Mucosa of descending colon (tissue), 3 donors: ENCODE results near the gene SMKR1. TPM values are rescaled to one million over a fixed set of nuclear protein-coding genes. Genes with fewer than 3 reads are reported as not detected.
"Not testable (repeated sequence)": the region's sequence is repeated elsewhere in the genome, so short reads cannot be mapped to it uniquely, and the experiment has no call there.

Experiments
- ATAC-seq: fragments of 200-7000 bp; cut with Tn5 transposase; one replicate; pipeline ENCODE4 v1.9.1; 2020; ENCODE audit warnings: mild to moderate bottlenecking, moderate library complexity
- DNase-seq, 3 donors: peaks; one replicate each; pipeline ENCODE4 v3.0.0-alpha.2; 2020
- H3K36me3 ChIP-seq: fragments of 200-600 bp; one replicate; pipeline ENCODE4 v1.8.0; 2021; ENCODE audit warnings: low read depth, mild to moderate bottlenecking
- H3K4me1 ChIP-seq: fragments of 200-600 bp; one replicate; pipeline ENCODE4 v1.8.0; 2021; ENCODE audit warnings: low read depth, mild to moderate bottlenecking
- H3K4me3 ChIP-seq: fragments of 200-600 bp; one replicate; pipeline ENCODE4 v1.8.0; 2021; ENCODE audit warnings: mild to moderate bottlenecking
- H3K9me3 ChIP-seq: fragments of 200-600 bp; one replicate; pipeline ENCODE4 v1.8.0; 2021; ENCODE audit warnings: mild to moderate bottlenecking
- intact Hi-C, 2 donors: fragments of 100-400 bp; cut with DNase I in 1 of 2; cut with micrococcal nuclease in 1 of 2; formaldehyde crosslinking; loops; one replicate each; pipeline versions ENCODE4 v1.11.0 to v1.11.1; 2022; cut with DNase I, micrococcal nuclease
- total RNA-seq, 3 donors: library from RNA; stranded (reverse); fragmentation: NEBNext Ultra II Directional in 2 of 3; extraction: Animal tissue kit (Norgen Biotek cat#: 25700) in 2 of 3; gene quantifications; one replicate each; pipeline versions ENCODE4 v1.2.1 to v1.2.4, GENCODE V29; 2021 to 2023
- TF ChIP-seq, protein P1 (sequence below): fragments of 200-600 bp; IDR thresholded peaks from one replicate; pipeline ENCODE4 v1.8.0; 2022; ENCODE audit warnings: antibody characterized with exemption, mild to moderate bottlenecking
- donor health status: DM: no; HTN: no; CAD: no; lungs with moderate emphysema.
- donor health status: DM: no; HTN: no; CAD: no.
- donor health status: DM: no; HTN: yes; CAD: no.

The SMKR1 gene
- total RNA-seq, 3 donors from 2014 or later = not detected

GRCh38 chr7:129466796-129467195 is 35.5 kb upstream of the SMKR1 start:
- no peaks in the 10 kb centered on the region for H3K9me3 ChIP-seq
- no peaks in the 10 kb centered on the region for H3K4me1 ChIP-seq
- H3K36me3 ChIP-seq = no peaks in the 10 kb centered on the region
- intact Hi-C loops = no loop called here
- no peak for ATAC-seq
- TF ChIP-seq, protein P1, sequence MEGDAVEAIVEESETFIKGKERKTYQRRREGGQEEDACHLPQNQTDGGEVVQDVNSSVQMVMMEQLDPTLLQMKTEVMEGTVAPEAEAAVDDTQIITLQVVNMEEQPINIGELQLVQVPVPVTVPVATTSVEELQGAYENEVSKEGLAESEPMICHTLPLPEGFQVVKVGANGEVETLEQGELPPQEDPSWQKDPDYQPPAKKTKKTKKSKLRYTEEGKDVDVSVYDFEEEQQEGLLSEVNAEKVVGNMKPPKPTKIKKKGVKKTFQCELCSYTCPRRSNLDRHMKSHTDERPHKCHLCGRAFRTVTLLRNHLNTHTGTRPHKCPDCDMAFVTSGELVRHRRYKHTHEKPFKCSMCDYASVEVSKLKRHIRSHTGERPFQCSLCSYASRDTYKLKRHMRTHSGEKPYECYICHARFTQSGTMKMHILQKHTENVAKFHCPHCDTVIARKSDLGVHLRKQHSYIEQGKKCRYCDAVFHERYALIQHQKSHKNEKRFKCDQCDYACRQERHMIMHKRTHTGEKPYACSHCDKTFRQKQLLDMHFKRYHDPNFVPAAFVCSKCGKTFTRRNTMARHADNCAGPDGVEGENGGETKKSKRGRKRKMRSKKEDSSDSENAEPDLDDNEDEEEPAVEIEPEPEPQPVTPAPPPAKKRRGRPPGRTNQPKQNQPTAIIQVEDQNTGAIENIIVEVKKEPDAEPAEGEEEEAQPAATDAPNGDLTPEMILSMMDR = no peak
- no peak overlapping the region for H3K4me3 ChIP-seq
- no peak for DNase-seq

DNA sequence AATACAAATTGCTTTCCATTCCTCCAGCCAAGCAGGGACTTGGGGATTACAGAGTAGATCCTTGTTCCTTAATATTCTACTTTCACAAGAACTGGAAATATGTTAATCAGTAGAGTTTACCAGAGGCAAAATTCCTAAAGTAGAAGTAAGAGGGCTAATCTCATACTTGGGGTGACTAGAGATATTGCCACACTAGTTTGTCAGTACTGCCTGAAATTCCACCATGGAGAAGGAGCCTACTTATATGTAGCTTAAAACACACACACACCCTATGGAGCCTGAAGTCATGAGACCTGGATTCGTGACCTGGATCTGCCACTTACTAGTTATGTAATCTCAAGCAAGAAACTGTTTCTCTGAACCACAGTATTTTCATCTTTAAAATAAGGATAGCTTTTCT is 34.2 kb upstream of the SMKR1 start:
- no peak for ATAC-seq
- no peak for DNase-seq
- Histone ChIP-seq H3K4me1 (no peaks in the 10 kb centered on the region), H3K9me3 (no peaks in the 10 kb centered on the region), H3K4me3 (no peak overlapping the region), H3K36me3 (no peaks in the 10 kb centered on the region)
- TF ChIP-seq, protein P1 = no peak
- intact Hi-C loops = no loop called here

GRCh38 chr7:129468547-129468946 is 33.8 kb upstream of the SMKR1 start:
- TF ChIP-seq, protein P1 = no peak
- DNase-seq = no peak
- H3K36me3 ChIP-seq = no peaks in the 10 kb centered on the region
- intact Hi-C loops = no loop called here
- no peaks in the 10 kb centered on the region for H3K9me3 ChIP-seq
- no peak for ATAC-seq
- H3K4me3 ChIP-seq = no peak overlapping the region
- H3K4me1 ChIP-seq = no peaks in the 10 kb centered on the region

- intact Hi-C loops = loop anchor here (5.0 to 10.0 kb wide), 3 partner anchors 95 to 253 kb away; no protein-coding TSS in a partner anchor
- ATAC-seq (no peak), DNase-seq (no peak)
- no peaks in the 10 kb centered on the region for H3K9me3 ChIP-seq
- TF ChIP-seq, protein P1 = no peak
- no peaks in the 10 kb centered on the region for H3K36me3 ChIP-seq
- H3K4me1 ChIP-seq = no peaks in the 10 kb centered on the region
- no peak overlapping the region for H3K4me3 ChIP-seq
Measured at GRCh38 chr7:129469930-129470329, 32.4 kb upstream of the SMKR1 start.

DNA sequence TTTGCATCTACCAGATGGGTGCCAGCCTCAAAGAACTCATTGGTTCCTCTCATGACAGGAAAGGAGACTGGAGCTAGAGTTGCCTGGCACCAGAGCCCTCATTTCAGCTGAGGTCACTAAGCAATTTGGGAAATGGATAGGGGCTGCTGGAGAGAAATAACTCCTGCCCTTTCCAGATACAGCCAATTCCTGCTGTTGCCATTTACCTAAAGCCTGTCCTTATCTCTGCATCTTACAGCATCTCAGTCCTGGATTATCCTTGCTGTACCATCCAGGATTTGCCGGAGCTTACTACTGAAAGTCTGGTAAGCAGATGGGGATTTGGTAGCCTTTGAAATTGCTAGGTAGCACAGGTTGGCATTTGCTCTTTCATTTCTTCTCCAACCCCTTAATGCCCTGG is 31.9 kb upstream of the SMKR1 start:
- no peak for DNase-seq
- no peak overlapping the region for H3K4me3 ChIP-seq
- TF ChIP-seq, protein P1 = no peak
- no peaks in the 10 kb centered on the region for H3K4me1 ChIP-seq
- no peaks in the 10 kb centered on the region for H3K9me3 ChIP-seq
- no peak for ATAC-seq
- no peaks in the 10 kb centered on the region for H3K36me3 ChIP-seq
- intact Hi-C loops = loop anchor here (5.0 to 10.0 kb wide), 3 partner anchors 96 to 253 kb away; no protein-coding TSS in a partner anchor

- ATAC-seq = no peak
- intact Hi-C loops = loop anchor here (5.0 to 10.0 kb wide), 3 partner anchors 97 to 254 kb away; no protein-coding TSS in a partner anchor
Measured at GRCh38 chr7:129471402-129471827, 30.9 kb upstream of the SMKR1 start.

DNA sequence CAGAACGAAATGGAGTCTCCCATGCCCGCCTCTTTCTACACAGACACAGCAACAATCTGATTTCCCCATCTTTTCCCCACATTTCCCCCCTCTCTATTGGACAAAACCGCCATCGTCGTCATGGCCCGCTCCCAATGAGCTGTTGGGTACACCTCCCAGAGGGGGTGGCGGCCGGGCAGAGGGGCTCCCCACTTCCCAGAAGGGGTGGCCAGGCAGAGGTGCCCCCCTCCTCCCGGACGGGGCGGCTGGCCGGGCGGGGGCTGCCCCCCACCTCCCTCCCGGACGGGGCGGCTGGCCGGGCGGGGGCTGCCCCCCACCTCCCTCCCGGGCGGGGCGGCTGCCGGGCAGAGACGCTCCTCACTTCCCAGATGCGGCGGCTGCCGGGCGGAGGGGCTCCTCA is 26.4 kb upstream of the SMKR1 start:
- DNase-seq, H3K9me3 ChIP-seq, ATAC-seq, H3K4me1 ChIP-seq, H3K4me3 ChIP-seq, H3K36me3 ChIP-seq: not testable (repeated sequence)
- intact Hi-C loops = loop anchor here in 1 of 2 donors (10.0 kb wide), 1 partner anchor 101 kb away; no protein-coding TSS in a partner anchor

More at GRCh38 chr7:129471402-129471827, 30.9 kb upstream of the SMKR1 start:
- TF ChIP-seq, protein P1 = no peak
- Histone ChIP-seq H3K36me3 (no peaks in the 10 kb centered on the region), H3K4me3 (no peak overlapping the region), H3K9me3 (no peaks in the 10 kb centered on the region), H3K4me1 (no peaks in the 10 kb centered on the region)
- no peak for DNase-seq

GRCh38 chr7:129476398-129476797 is 25.9 kb upstream of the SMKR1 start:
- not testable (repeated sequence) for H3K4me1 ChIP-seq, H3K4me3 ChIP-seq, ATAC-seq, DNase-seq, H3K9me3 ChIP-seq, H3K36me3 ChIP-seq
- intact Hi-C loops = loop anchor here in 1 of 2 donors (10.0 kb wide), 1 partner anchor 102 kb away; no protein-coding TSS in a partner anchor
